PC-9 (cell line): ENCODE data around the gene GPX6. TPM values are rescaled to one million over a fixed set of nuclear protein-coding genes. Genes with fewer than 3 reads are reported as not detected.

Experiments
- BruUV-seq: library from RNA; stranded (reverse); fragments of 400-500 nt; replicated peaks from 2 replicates; lab custom pipeline; 2021; lab: Mats Ljungman, UMichigan
- CTCF ChIA-PET: fragments of 300-600 bp; sonication (Branson Sonifier 250); formaldehyde crosslinking; loops from one replicate; lab custom pipeline; 2022; ENCODE audit warnings: antibody characterized with exemption; lab: Charles Lee
- POLR2A ChIA-PET: fragments of 300-600 bp; sonication (Branson Sonifier 250); formaldehyde crosslinking; loops from one replicate; lab custom pipeline; 2022; ENCODE audit warnings: antibody characterized with exemption; ENCODE audit not compliant: unreplicated experiment; lab: Charles Lee
- DNase-seq, 2 experiments: peaks; one replicate each; pipeline versions ENCODE4 v3.0.0 to v3.0.0-alpha.2; 2015 to 2022; ENCODE audit warnings: mixed read lengths in 1 of 2
- H2AFZ ChIP-seq: fragments of 200-600 bp; sonication (generic); 2 replicates; pipeline ENCODE4 v1.8.1; 2017; ENCODE audit warnings: antibody characterized with exemption
- H3F3A ChIP-seq: fragments of 200-600 bp; sonication (generic); 2 replicates; pipeline ENCODE4 v1.8.1; 2017; ENCODE audit warnings: antibody characterized with exemption, mild to moderate bottlenecking, low read depth; ENCODE audit not compliant: insufficient read depth
- H3K27ac ChIP-seq: fragments of 200-600 bp; sonication (generic); 2 replicates; pipeline ENCODE4 v1.6.1; 2016; ENCODE audit warnings: mixed run types
- H3K27me3 ChIP-seq: fragments of 200-600 bp; sonication (generic); 2 replicates; pipeline ENCODE4 v1.6.1; 2016; ENCODE audit warnings: low read depth, mixed run types; ENCODE audit not compliant: insufficient read depth
- H3K36me3 ChIP-seq: fragments of 200-600 bp; sonication (generic); 2 replicates; pipeline ENCODE4 v1.6.1; 2016; ENCODE audit warnings: low read depth, mixed run types
- H3K4me1 ChIP-seq: fragments of 200-600 bp; sonication (generic); replicated peaks from 2 replicates; pipeline ENCODE4 v1.6.1; 2016; ENCODE audit warnings: mixed run types; ENCODE audit not compliant: insufficient read depth
- H3K4me2 ChIP-seq: fragments of 200-600 bp; sonication (generic); 2 replicates; pipeline ENCODE4 v1.6.1; 2017; ENCODE audit warnings: mixed run types
- H3K4me3 ChIP-seq: fragments of 200-600 bp; sonication (generic); 2 replicates; pipeline ENCODE4 v1.6.1; 2016; ENCODE audit warnings: mixed run types
- H3K79me2 ChIP-seq: fragments of 200-600 bp; sonication (generic); 2 replicates; pipeline ENCODE4 v1.6.1; 2017; ENCODE audit warnings: low read depth, mixed run types
- H3K9me2 ChIP-seq: fragments of 200-600 bp; sonication (generic); 2 replicates; pipeline ENCODE4 v1.8.1; 2017; ENCODE audit warnings: mild to moderate bottlenecking; ENCODE audit not compliant: insufficient read depth
- H3K9me3 ChIP-seq: fragments of 200-600 bp; sonication (generic); 2 replicates; pipeline ENCODE4 v1.8.1; 2016; ENCODE audit warnings: low read depth; ENCODE audit not compliant: insufficient read depth
- H4K20me1 ChIP-seq: fragments of 200-600 bp; sonication (generic); 2 replicates; pipeline ENCODE4 v1.8.1; 2017; ENCODE audit not compliant: insufficient read depth
- CTCF ChIP-seq: fragments of 200-600 bp; sonication (generic); conservative IDR thresholded peaks from 2 replicates; pipeline ENCODE4 v1.6.1; 2017; ENCODE audit warnings: mixed run types, antibody characterized with exemption, mild to moderate bottlenecking, moderate library complexity
- EZH2 ChIP-seq: fragments of 200-600 bp; sonication (generic); IDR thresholded peaks from 2 replicates; pipeline ENCODE4 v1.8.0; 2017; ENCODE audit warnings: antibody characterized with exemption, low read depth
- intact Hi-C: fragments of 100-400 bp; cut with micrococcal nuclease; formaldehyde crosslinking; loops from one replicate; pipeline ENCODE4 v1.10.0; 2022; ENCODE audit not compliant: unreplicated experiment
- total RNA-seq: library from RNA; stranded (reverse); gene quantifications from 2 replicates; pipeline ENCODE4 v1.2.3, GENCODE V29; 2021

Gene GPX6
- total RNA-seq, 1 experiment from 2014 or later: not detected

GRCh38 chr6:28486988-28487742 lies 28.4 kb downstream of the GPX6 start:
- Histone ChIP-seq H2AFZ (no peak overlapping the region), H3K36me3 (no peaks in the 10 kb centered on the region), H3K9me2 (peaks cover 6% of the 10 kb centered on the region), H3K4me1 (peaks cover 5% of the 10 kb centered on the region; the same call in 1 of the 2 replicates), H3K27ac (no peak overlapping the region), H3K4me3 (no peak overlapping the region), H3K27me3 (no peaks in the 10 kb centered on the region), H3F3A (peaks cover 24% of the 10 kb centered on the region), H3K79me2 (no peaks in the 10 kb centered on the region), H4K20me1 (no peaks in the 10 kb centered on the region), H3K4me2 (no peak overlapping the region), H3K9me3 (no peaks in the 10 kb centered on the region)
- DNase-seq: no peak
- POLR2A ChIA-PET: interaction anchor here (0.6 kb wide), 1 partner anchor 594 kb away, joined by 10 read pairs; a partner anchor contains a TSS
- CTCF ChIA-PET: interaction anchor here (0.6 kb wide), 1 partner anchor 155 kb away, joined by 20 read pairs; no protein-coding TSS in a partner anchor
- intact Hi-C loops: loop anchor here (5.0 kb wide), 1 partner anchor 40 kb away; no protein-coding TSS in a partner anchor
- TF ChIP-seq EZH2: no peak
- no peak for TF ChIP-seq CTCF
- BruUV-seq: no TSS peak

GRCh38 chr6:28486533-28486932 lies 29.1 kb downstream of the GPX6 start:
- Histone ChIP-seq H3K27me3 (no peaks in the 10 kb centered on the region), H3K79me2 (no peaks in the 10 kb centered on the region), H3K4me3 (no peak overlapping the region), H3F3A (peaks cover 24% of the 10 kb centered on the region), H4K20me1 (no peaks in the 10 kb centered on the region), H3K4me2 (no peak overlapping the region), H3K9me2 (peaks cover 7% of the 10 kb centered on the region), H3K27ac (no peak overlapping the region), H3K9me3 (no peaks in the 10 kb centered on the region), H3K36me3 (no peaks in the 10 kb centered on the region), H2AFZ (no peak overlapping the region), H3K4me1 (peaks cover 5% of the 10 kb centered on the region; the same call in 1 of the 2 replicates)
- ChIA-PET CTCF (interaction anchor here (0.6 kb wide), 2 partner anchors 156 to 207 kb away, joined by 3 to 20 read pairs; no protein-coding TSS in a partner anchor), POLR2A (no interaction called here)
- no peak for DNase-seq
- intact Hi-C loops: loop anchor here (5.0 kb wide), 1 partner anchor 39 kb away; no protein-coding TSS in a partner anchor
- no TSS peak for BruUV-seq
- no peak for TF ChIP-seq CTCF
- no peak for TF ChIP-seq EZH2

GRCh38 chr6:28485482-28485881 lies 30.1 kb downstream of the GPX6 start:
- Histone ChIP-seq H3F3A (peaks cover 21% of the 10 kb centered on the region), H3K9me3 (no peaks in the 10 kb centered on the region), H3K27me3 (peaks cover 6% of the 10 kb centered on the region; the same call in 1 of the 2 replicates), H3K9me2 (peaks cover 7% of the 10 kb centered on the region), H4K20me1 (no peaks in the 10 kb centered on the region), H3K4me1 (peaks cover under 1% of the 10 kb centered on the region; the same call in 1 of the 2 replicates), H3K4me2 (no peak overlapping the region), H3K27ac (no peak overlapping the region), H3K79me2 (no peaks in the 10 kb centered on the region), H3K36me3 (no peaks in the 10 kb centered on the region), H3K4me3 (no peak overlapping the region), H2AFZ (no peak overlapping the region)
- intact Hi-C loops: loop anchor here (5.0 kb wide), 1 partner anchor 38 kb away; no protein-coding TSS in a partner anchor
- no TSS peak for BruUV-seq
- CTCF ChIA-PET: no interaction called here
- DNase-seq: no peak
- POLR2A ChIA-PET: no interaction called here
- no peak for TF ChIP-seq EZH2
- TF ChIP-seq CTCF: no peak
